ENCODE measurements around the gene WTIP. TPM values are rescaled to one million over a fixed set of nuclear protein-coding genes. Genes with fewer than 3 reads are reported as not detected.

Gene WTIP
- total and polyA plus RNA-seq, 2 donors (not counting 3 experiments of a cell fraction or from before 2014, with no cell fraction given) = 22.4 to 25.7 TPM

- dilution Hi-C loops (cut with MboI; ENCODE audit: extremely low pct_ligation_motif_present, low sequenced_read_pairs) (no loop called here), intact Hi-C loops (cut with micrococcal nuclease) (no loop called here)
- peak overlapping the region; percentile 3 for H3K27ac ChIP-seq (ENCODE audit: insufficient read depth, low read depth, low read length)
- ChIA-PET CTCF (no interaction called here), POLR2A (interaction anchor here (0.6 kb wide), 1 partner anchor 1121 kb away, joined by 8 read pairs; no protein-coding TSS in a partner anchor)
- H3K9me1 ChIP-seq (replicated peaks; ENCODE audit: control insufficient read depth, extremely low read depth, insufficient read depth, low read length) = no peaks in the 10 kb centered on the region
- H3K79me2 ChIP-seq (ENCODE audit: control insufficient read depth, insufficient read depth, low read length) = peaks cover 24% of the 10 kb centered on the region
- TSS peak; percentile 9 for BruUV-seq (replicated peaks)
- FAIRE-seq = no peak
- no peaks in the 10 kb centered on the region for H3K9me3 ChIP-seq (replicated peaks; ENCODE audit: control insufficient read depth, insufficient read depth, low read length)
- no peaks in the 10 kb centered on the region for H3K36me3 ChIP-seq (ENCODE audit: control insufficient read depth in 2 of 2, extremely low read depth in 1 of 2, insufficient read depth in 2 of 2, low read length in 2 of 2)
- H3K4me3 ChIP-seq (replicated peaks in 1 of 3; ENCODE audit: insufficient read depth in 1 of 3, low read depth in 1 of 3, low read length in 3 of 3) = no peak overlapping the region
- H4K20me1 ChIP-seq (replicated peaks; ENCODE audit: control insufficient read depth, extremely low read depth, insufficient read depth, low read length) = no peaks in the 10 kb centered on the region
- H3K4me1 ChIP-seq (ENCODE audit: control insufficient read depth, extremely low read depth, insufficient read depth, low read length) = peaks cover 16% of the 10 kb centered on the region
- H2AFZ ChIP-seq (ENCODE audit: low read depth, low read length) = peak overlapping the region; percentile 84
- no peak for DNase-seq (ENCODE audit: low read depth, low spot score)
- H3K4me2 ChIP-seq (ENCODE audit: insufficient read depth, low read length) = no peak overlapping the region
- no peak overlapping the region for H3K9ac ChIP-seq (replicated peaks; ENCODE audit: extremely low read depth, insufficient read depth, low read length)
- H3K27me3 ChIP-seq (ENCODE audit: control insufficient read depth in 2 of 2, insufficient read depth in 2 of 2, low read length in 2 of 2) = no peaks in the 10 kb centered on the region
- TF ChIP-seq FOS (IDR thresholded peaks at IDR 0.05; ENCODE audit: borderline replicate concordance, insufficient read depth, low read length) (no peak), CTCF (IDR thresholded peaks at IDR 0.05; ENCODE audit: extremely low read depth in 1 of 2, insufficient read depth in 1 of 2, low read depth in 1 of 2, low read length in 2 of 2) (no peak), GATA2 (IDR thresholded peaks at IDR 0.05; ENCODE audit: insufficient read depth, insufficient read length, low read depth, low read length) (no peak), POLR2AphosphoS5 (IDR thresholded peaks at IDR 0.05; ENCODE audit: insufficient read depth, low read depth, low read length) (no peak), MYC (IDR thresholded peaks at IDR 0.05; ENCODE audit: low read depth, low read length) (no peak), JUN (IDR thresholded peaks at IDR 0.05; ENCODE audit: borderline replicate concordance, insufficient read depth, insufficient read length, low read depth) (no peak), EZH2 (IDR thresholded peaks at IDR 0.05; ENCODE audit: borderline replicate concordance, low read depth, low read length, severe bottlenecking) (no peak), POLR2A (IDR thresholded peaks at IDR 0.05; ENCODE audit: low read depth, low read length) (no peak)
- TF ChIP-seq, protein P1, sequence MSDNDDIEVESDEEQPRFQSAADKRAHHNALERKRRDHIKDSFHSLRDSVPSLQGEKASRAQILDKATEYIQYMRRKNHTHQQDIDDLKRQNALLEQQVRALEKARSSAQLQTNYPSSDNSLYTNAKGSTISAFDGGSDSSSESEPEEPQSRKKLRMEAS (IDR thresholded peaks at IDR 0.05; ENCODE audit: insufficient read depth, insufficient read length) = no peak
Measured at GRCh38 chr19:34480491-34480890, 1.1 kb upstream of the WTIP start.

Measured in endothelial cell of umbilical vein (primary cell).